Caco-2 (cell line): ENCODE results near the gene EPC2. TPM values are rescaled to one million over a fixed set of nuclear protein-coding genes. Genes with fewer than 3 reads are reported as not detected.

Experiments used
- BruUV-seq: library from RNA; stranded (reverse); fragments of 400-500 nt; replicated peaks from 2 replicates; lab custom pipeline; 2021; lab: Mats Ljungman, UMichigan
- CTCF ChIA-PET: fragments of 300-600 bp; sonication (Branson Sonifier 250); formaldehyde crosslinking; loops from one replicate; lab custom pipeline; 2022; ENCODE audit warnings: antibody characterized with exemption; lab: Charles Lee
- POLR2A ChIA-PET: fragments of 300-600 bp; sonication (Branson Sonifier 250); formaldehyde crosslinking; loops from one replicate; lab custom pipeline; 2022; ENCODE audit warnings: antibody characterized with exemption; lab: Charles Lee
- DNase-seq, 2 experiments: peaks; one replicate each; pipeline versions ENCODE4 v3.0.0 to v3.0.0-alpha.2; 2020 to 2022
- H3K27me3 ChIP-seq: replicated peaks from 2 replicates; pipeline ENCODE4 v1.6.0; 2011; ENCODE audit warnings: low read length; ENCODE audit not compliant: control insufficient read depth, insufficient read depth
- H3K36me3 ChIP-seq: 2 replicates; pipeline ENCODE4 v1.5.1; 2011; ENCODE audit warnings: low read length; ENCODE audit not compliant: control insufficient read depth, insufficient read depth
- H3K4me1 ChIP-seq: fragments of 250-450 bp; sonication (Bioruptor Pico); 2 replicates; pipeline ENCODE4 v1.5.1; 2020; ENCODE audit warnings: mild to moderate bottlenecking
- H3K4me3 ChIP-seq: 2 replicates; pipeline ENCODE4 v1.5.1; 2011; ENCODE audit warnings: low read depth, mild to moderate bottlenecking, control low read depth, low read length
- H3K9me3 ChIP-seq: fragments of 250-450 bp; sonication (Bioruptor Pico); 2 replicates; pipeline ENCODE4 v1.5.1; 2020; ENCODE audit warnings: mild to moderate bottlenecking, moderate library complexity
- H3K27ac Mint-ChIP-seq: one replicate; pipeline ENCODE4 v1.8.0; 2022; ENCODE audit warnings: mixed read lengths; ENCODE audit not compliant: unreplicated experiment
- H3K27me3 Mint-ChIP-seq: one replicate; pipeline ENCODE4 v1.8.0; 2022; ENCODE audit warnings: mixed read lengths; ENCODE audit not compliant: insufficient read depth, unreplicated experiment
- H3K36me3 Mint-ChIP-seq: one replicate; pipeline ENCODE4 v1.8.0; 2022; ENCODE audit warnings: mild to moderate bottlenecking, mixed read lengths; ENCODE audit not compliant: insufficient read depth, unreplicated experiment
- H3K4me1 Mint-ChIP-seq: one replicate; pipeline ENCODE4 v1.8.0; 2022; ENCODE audit warnings: low read depth, mixed read lengths; ENCODE audit not compliant: unreplicated experiment
- H3K4me3 Mint-ChIP-seq: one replicate; pipeline ENCODE4 v1.8.0; 2022; ENCODE audit warnings: mild to moderate bottlenecking, moderate library complexity, mixed read lengths; ENCODE audit not compliant: unreplicated experiment
- H3K9me3 Mint-ChIP-seq: one replicate; pipeline ENCODE4 v1.8.0; 2022; ENCODE audit warnings: mixed read lengths; ENCODE audit not compliant: unreplicated experiment
- CTCF ChIP-seq, 2 experiments: fragments of 200-600 bp in 1 of 2; IDR thresholded peaks; 1 replicate in 1 of 2; 2 replicates in 1 of 2; pipeline versions ENCODE4 v1.5.1 to v1.8.0; 2011 to 2022; ENCODE audit warnings: antibody characterized with exemption in 1 of 2, control low read depth in 1 of 2, inconsistent platforms in 1 of 2, low read depth in 1 of 2, low read length in 1 of 2, mild to moderate bottlenecking in 1 of 2, moderate library complexity in 1 of 2; ENCODE audit not compliant: insufficient read depth in 1 of 2, severe bottlenecking in 1 of 2, unreplicated experiment in 1 of 2
- intact Hi-C: fragments of 100-400 bp; cut with micrococcal nuclease; formaldehyde crosslinking; loops from one replicate; pipeline ENCODE4 v1.10.0; 2022; ENCODE audit not compliant: unreplicated experiment
- total RNA-seq: library from RNA; stranded (reverse); gene quantifications from 2 replicates; pipeline ENCODE4 v1.2.3, GENCODE V29; 2022

The EPC2 gene
- total RNA-seq, 1 experiment from 2014 or later = 32.0 TPM

GRCh38 chr2:148653437-148653836 is 8.9 kb downstream of the EPC2 start:
- TF ChIP-seq CTCF (IDR thresholded peaks at IDR 0.05; ENCODE audit: insufficient read depth in 1 of 2, low read depth in 1 of 2, low read length in 1 of 2, severe bottlenecking in 1 of 2, unreplicated experiment in 1 of 2) = no peak
- no peak for DNase-seq
- Histone ChIP-seq H3K4me3 (no peak overlapping the region), H3K36me3 (no peaks in the 10 kb centered on the region), H3K4me1 (no peaks in the 10 kb centered on the region), H3K27me3 (no peaks in the 10 kb centered on the region), H3K9me3 (no peaks in the 10 kb centered on the region)
- H3K27ac Mint-ChIP-seq = no peak overlapping the region
- no peaks in the 10 kb centered on the region for H3K36me3 Mint-ChIP-seq
- no peaks in the 10 kb centered on the region for H3K27me3 Mint-ChIP-seq
- no peak overlapping the region for H3K4me3 Mint-ChIP-seq
- intact Hi-C loops = no loop called here
- CTCF ChIA-PET = no interaction called here
- POLR2A ChIA-PET = no interaction called here
- no TSS peak for BruUV-seq
- peaks cover 33% of the 10 kb centered on the region for H3K4me1 Mint-ChIP-seq
- H3K9me3 Mint-ChIP-seq = no peaks in the 10 kb centered on the region

GRCh38 chr2:148654435-148654834 is 9.9 kb downstream of the EPC2 start:
- Histone ChIP-seq H3K36me3 (no peaks in the 10 kb centered on the region), H3K27me3 (no peaks in the 10 kb centered on the region), H3K4me3 (no peak overlapping the region), H3K4me1 (no peaks in the 10 kb centered on the region), H3K9me3 (no peaks in the 10 kb centered on the region)
- H3K4me3 Mint-ChIP-seq = no peak overlapping the region
- H3K4me1 Mint-ChIP-seq = peaks cover 33% of the 10 kb centered on the region
- intact Hi-C loops = no loop called here
- H3K9me3 Mint-ChIP-seq = no peaks in the 10 kb centered on the region
- no TSS peak for BruUV-seq
- POLR2A ChIA-PET = no interaction called here
- CTCF ChIA-PET = no interaction called here
- no peaks in the 10 kb centered on the region for H3K36me3 Mint-ChIP-seq
- H3K27me3 Mint-ChIP-seq = no peaks in the 10 kb centered on the region
- H3K27ac Mint-ChIP-seq = no peak overlapping the region
- no peak for TF ChIP-seq CTCF (IDR thresholded peaks at IDR 0.05; ENCODE audit: insufficient read depth in 1 of 2, low read depth in 1 of 2, low read length in 1 of 2, severe bottlenecking in 1 of 2, unreplicated experiment in 1 of 2)
- no peak for DNase-seq

GRCh38 chr2:148656516-148656915 is 12.0 kb downstream of the EPC2 start:
- Histone ChIP-seq H3K4me3 (no peak overlapping the region), H3K27me3 (no peaks in the 10 kb centered on the region), H3K4me1 (no peaks in the 10 kb centered on the region), H3K36me3 (no peaks in the 10 kb centered on the region), H3K9me3 (no peaks in the 10 kb centered on the region)
- Mint-ChIP-seq H3K4me3 (no peak overlapping the region), H3K27ac (no peak overlapping the region), H3K27me3 (no peaks in the 10 kb centered on the region), H3K4me1 (peaks cover 31% of the 10 kb centered on the region), H3K36me3 (no peaks in the 10 kb centered on the region), H3K9me3 (no peaks in the 10 kb centered on the region)
- ChIA-PET CTCF (no interaction called here), POLR2A (no interaction called here)
- no TSS peak for BruUV-seq
- intact Hi-C loops = no loop called here
- DNase-seq = no peak
- no peak for TF ChIP-seq CTCF (IDR thresholded peaks at IDR 0.05; ENCODE audit: insufficient read depth in 1 of 2, low read depth in 1 of 2, low read length in 1 of 2, severe bottlenecking in 1 of 2, unreplicated experiment in 1 of 2)
